K562 (cell line): ENCODE results near the gene MRPL40. TPM values are rescaled to one million over a fixed set of nuclear protein-coding genes. Genes with fewer than 3 reads are reported as not detected.
A peak's percentile ranks its signal among the peaks of the same experiment; 100 is the strongest.

Source experiments
- CBX3 ChIP-seq, 2 experiments: IDR thresholded peaks; 1 replicate in 1 of 2; 2 replicates in 1 of 2; pipeline ENCODE4 v1.6.1; 2012; ENCODE audit warnings: inconsistent platforms in 2 of 2, low read length in 2 of 2, borderline replicate concordance in 1 of 2, control low read depth in 1 of 2
- LARP7 ChIP-seq: fragments of 450-650 bp; IDR thresholded peaks from 2 replicates; pipeline ENCODE4 v1.6.1; 2016
- NR2C2 ChIP-seq, 2 experiments: fragments of 200-800 bp in 1 of 2; sonication (Bioruptor generic) in 1 of 2; sonication (generic) in 1 of 2; formaldehyde crosslinking in 1 of 2; IDR thresholded peaks; 2 replicates each; pipeline versions ENCODE4 v1.6.1 to v1.8.0; 2016 to 2022; ENCODE audit warnings: mild to moderate bottlenecking in 1 of 2, missing compliant biosample characterization in 1 of 2, missing genetic modification characterization in 1 of 2, missing genetic modification reagents in 1 of 2
- NR4A1 ChIP-seq, 2 experiments: fragments of 250-450 bp in 1 of 2; fragments of 450-650 bp in 1 of 2; sonication (Bioruptor Pico) in 1 of 2; IDR thresholded peaks; 2 replicates each; pipeline versions ENCODE4 v1.4.0 to v1.6.1; 2016 to 2020; ENCODE audit warnings: mild to moderate bottlenecking in 2 of 2, missing compliant biosample characterization in 1 of 2, missing genetic modification characterization in 1 of 2, moderate library complexity in 1 of 2
- RBM39 ChIP-seq: fragments of 200-400 bp; formaldehyde crosslinking; optimal IDR thresholded peaks from 2 replicates; pipeline ENCODE3; 2018; ENCODE audit warnings: low read depth, low read length
- SMARCA4 ChIP-seq: fragments of 450-650 bp; IDR thresholded peaks from 2 replicates; pipeline ENCODE4 v1.6.1; 2016
- SRSF7 ChIP-seq: fragments of 200-400 bp; formaldehyde crosslinking; optimal IDR thresholded peaks from 2 replicates; pipeline ENCODE3; 2017; ENCODE audit warnings: mild to moderate bottlenecking, low read depth, low read length
- TAF9B ChIP-seq: fragments of 450-650 bp; IDR thresholded peaks from 2 replicates; pipeline ENCODE4 v1.6.1; 2018; ENCODE audit warnings: mild to moderate bottlenecking; ENCODE audit not compliant: partially characterized antibody
- TEAD1 ChIP-seq, 2 experiments: fragments of 450-650 bp in 1 of 2; sonication (generic) in 1 of 2; formaldehyde crosslinking; IDR thresholded peaks; 2 replicates each; pipeline versions ENCODE4 v1.4.0 to v1.8.0; 2020 to 2022; ENCODE audit warnings: mild to moderate bottlenecking in 2 of 2, missing genetic modification reagents in 1 of 2
- ZEB2 ChIP-seq: fragments of 450-650 bp; IDR thresholded peaks from 2 replicates; pipeline ENCODE4 v1.6.1; 2016
- polyA plus RNA-seq, 8 experiments: library from polyadenylated mRNA; depleted of rRNA in 4 of 8; stranded (reverse) in 5 of 8; unstranded in 3 of 8; fragments of >200 nt; fragmentation: Nextera tagmentation in 2 of 8; fragmentation: Illumina TruSeq in 1 of 8; extraction: Ambion mirVana in 2 of 8; extraction: Trizol in 1 of 8; gene quantifications; 2 replicates each; pipeline versions ENCODE4 v1.2.1 to v1.2.3, GENCODE V29; 2011 to 2014; ENCODE audit warnings: inconsistent platforms in 1 of 8, missing spikeins in 1 of 8
- total RNA-seq, 7 experiments: library from RNA; depleted of rRNA in 6 of 7; stranded (reverse); fragments of >200 nt in 6 of 7; fragmentation: Illumina TruSeq in 2 of 7; extraction: Trizol in 2 of 7; gene quantifications; 2 replicates each; pipeline versions ENCODE4 v1.2.1 to v1.2.3, GENCODE V29; 2011 to 2021; ENCODE audit warnings: low replicate concordance in 1 of 7
- TF ChIP-seq, protein P1 (sequence below): fragments of 250-450 bp; sonication (Bioruptor Pico); IDR thresholded peaks from 2 replicates; pipeline ENCODE4 v1.5.0; 2022; ENCODE audit warnings: mild to moderate bottlenecking
- TF ChIP-seq, protein P2 (sequence below): sonication (generic); formaldehyde crosslinking; IDR thresholded peaks from 2 replicates; pipeline ENCODE4 v1.8.1; 2023; ENCODE audit warnings: mild to moderate bottlenecking, missing genetic modification reagents
- TF ChIP-seq, protein P3 (sequence below): IDR thresholded peaks from 2 replicates; pipeline ENCODE4 v1.6.1; 2016; ENCODE audit warnings: missing genetic modification characterization, missing compliant biosample characterization
- TF ChIP-seq, protein P4 (sequence below): fragments of 250-450 bp; sonication (Bioruptor Pico); IDR thresholded peaks from 2 replicates; pipeline ENCODE4 v1.4.0; 2020
- TF ChIP-seq, protein P5 (sequence below): fragments of 450-650 bp; formaldehyde crosslinking; IDR thresholded peaks from 2 replicates; pipeline ENCODE4 v1.4.0; 2022; ENCODE audit warnings: mild to moderate bottlenecking, moderate library complexity

Gene MRPL40
- total and polyA plus RNA-seq, 9 of the 15 experiments (the other 6 are each of a cell fraction or from before 2014, with no cell fraction given), result 132 to 652 (median 208) TPM

DNA sequence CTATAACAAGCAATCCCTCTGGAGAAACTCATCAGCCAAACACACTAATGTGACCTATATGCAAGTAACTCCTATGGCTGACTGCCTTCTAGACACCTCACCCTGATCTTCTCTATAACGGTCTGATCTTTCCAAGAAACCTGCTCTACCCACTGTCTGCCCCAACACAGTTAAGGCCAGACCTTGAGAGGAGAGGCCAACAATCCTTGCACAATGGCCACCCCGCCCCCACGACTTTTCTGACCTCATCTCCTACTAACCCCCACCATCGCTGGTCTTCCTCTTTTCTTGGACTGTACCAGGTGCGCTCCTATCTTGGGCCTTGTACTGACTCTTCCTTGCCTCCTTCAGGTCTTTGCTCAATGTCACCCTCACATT is 13.3 kb upstream of the MRPL40 start (continued):
- TF ChIP-seq, protein P1, sequence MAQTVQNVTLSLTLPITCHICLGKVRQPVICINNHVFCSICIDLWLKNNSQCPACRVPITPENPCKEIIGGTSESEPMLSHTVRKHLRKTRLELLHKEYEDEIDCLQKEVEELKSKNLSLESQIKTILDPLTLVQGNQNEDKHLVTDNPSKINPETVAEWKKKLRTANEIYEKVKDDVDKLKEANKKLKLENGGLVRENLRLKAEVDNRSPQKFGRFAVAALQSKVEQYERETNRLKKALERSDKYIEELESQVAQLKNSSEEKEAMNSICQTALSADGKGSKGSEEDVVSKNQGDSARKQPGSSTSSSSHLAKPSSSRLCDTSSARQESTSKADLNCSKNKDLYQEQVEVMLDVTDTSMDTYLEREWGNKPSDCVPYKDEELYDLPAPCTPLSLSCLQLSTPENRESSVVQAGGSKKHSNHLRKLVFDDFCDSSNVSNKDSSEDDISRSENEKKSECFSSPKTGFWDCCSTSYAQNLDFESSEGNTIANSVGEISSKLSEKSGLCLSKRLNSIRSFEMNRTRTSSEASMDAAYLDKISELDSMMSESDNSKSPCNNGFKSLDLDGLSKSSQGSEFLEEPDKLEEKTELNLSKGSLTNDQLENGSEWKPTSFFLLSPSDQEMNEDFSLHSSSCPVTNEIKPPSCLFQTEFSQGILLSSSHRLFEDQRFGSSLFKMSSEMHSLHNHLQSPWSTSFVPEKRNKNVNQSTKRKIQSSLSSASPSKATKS (CRISPR knock-in tag), result no peak
- TF ChIP-seq CBX3 (IDR thresholded peaks at IDR 0.05; ENCODE audit: borderline replicate concordance in 1 of 2, low read length in 2 of 2), result peak in 1 of 2 experiments; percentile 90; a peak in 2 of 3 replicates
- TF ChIP-seq NR4A1 (CRISPR knock-in tag; IDR thresholded peaks at IDR 0.05), result no peak
- no peak for TF ChIP-seq NR4A1 (tag; IDR thresholded peaks at IDR 0.05)
- TF ChIP-seq RBM39, result peak; percentile 69
- TF ChIP-seq LARP7, result no peak
- TF ChIP-seq, protein P2, sequence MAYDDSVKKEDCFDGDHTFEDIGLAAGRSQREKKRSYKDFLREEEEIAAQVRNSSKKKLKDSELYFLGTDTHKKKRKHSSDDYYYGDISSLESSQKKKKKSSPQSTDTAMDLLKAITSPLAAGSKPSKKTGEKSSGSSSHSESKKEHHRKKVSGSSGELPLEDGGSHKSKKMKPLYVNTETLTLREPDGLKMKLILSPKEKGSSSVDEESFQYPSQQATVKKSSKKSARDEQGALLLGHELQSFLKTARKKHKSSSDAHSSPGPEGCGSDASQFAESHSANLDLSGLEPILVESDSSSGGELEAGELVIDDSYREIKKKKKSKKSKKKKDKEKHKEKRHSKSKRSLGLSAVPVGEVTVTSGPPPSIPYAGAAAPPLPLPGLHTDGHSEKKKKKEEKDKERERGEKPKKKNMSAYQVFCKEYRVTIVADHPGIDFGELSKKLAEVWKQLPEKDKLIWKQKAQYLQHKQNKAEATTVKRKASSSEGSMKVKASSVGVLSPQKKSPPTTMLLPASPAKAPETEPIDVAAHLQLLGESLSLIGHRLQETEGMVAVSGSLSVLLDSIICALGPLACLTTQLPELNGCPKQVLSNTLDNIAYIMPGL (CRISPR knock-in tag), result no peak; the same call in 1 of the 2 replicates
- peak; percentile 75 for TF ChIP-seq NR2C2 (CRISPR knock-in tag; IDR thresholded peaks at IDR 0.05)
- TF ChIP-seq NR2C2 (tag; IDR thresholded peaks at IDR 0.05), result peak; percentile 62
- TF ChIP-seq, protein P3, sequence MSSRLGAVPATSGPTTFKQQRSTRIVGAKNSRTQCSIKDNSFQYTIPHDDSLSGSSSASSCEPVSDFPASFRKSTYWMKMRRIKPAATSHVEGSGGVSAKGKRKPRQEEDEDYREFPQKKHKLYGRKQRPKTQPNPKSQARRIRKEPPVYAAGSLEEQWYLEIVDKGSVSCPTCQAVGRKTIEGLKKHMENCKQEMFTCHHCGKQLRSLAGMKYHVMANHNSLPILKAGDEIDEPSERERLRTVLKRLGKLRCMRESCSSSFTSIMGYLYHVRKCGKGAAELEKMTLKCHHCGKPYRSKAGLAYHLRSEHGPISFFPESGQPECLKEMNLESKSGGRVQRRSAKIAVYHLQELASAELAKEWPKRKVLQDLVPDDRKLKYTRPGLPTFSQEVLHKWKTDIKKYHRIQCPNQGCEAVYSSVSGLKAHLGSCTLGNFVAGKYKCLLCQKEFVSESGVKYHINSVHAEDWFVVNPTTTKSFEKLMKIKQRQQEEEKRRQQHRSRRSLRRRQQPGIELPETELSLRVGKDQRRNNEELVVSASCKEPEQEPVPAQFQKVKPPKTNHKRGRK, result no peak
- peak; percentile 97 for TF ChIP-seq SMARCA4
- no peak for TF ChIP-seq SRSF7
- TF ChIP-seq, protein P4, sequence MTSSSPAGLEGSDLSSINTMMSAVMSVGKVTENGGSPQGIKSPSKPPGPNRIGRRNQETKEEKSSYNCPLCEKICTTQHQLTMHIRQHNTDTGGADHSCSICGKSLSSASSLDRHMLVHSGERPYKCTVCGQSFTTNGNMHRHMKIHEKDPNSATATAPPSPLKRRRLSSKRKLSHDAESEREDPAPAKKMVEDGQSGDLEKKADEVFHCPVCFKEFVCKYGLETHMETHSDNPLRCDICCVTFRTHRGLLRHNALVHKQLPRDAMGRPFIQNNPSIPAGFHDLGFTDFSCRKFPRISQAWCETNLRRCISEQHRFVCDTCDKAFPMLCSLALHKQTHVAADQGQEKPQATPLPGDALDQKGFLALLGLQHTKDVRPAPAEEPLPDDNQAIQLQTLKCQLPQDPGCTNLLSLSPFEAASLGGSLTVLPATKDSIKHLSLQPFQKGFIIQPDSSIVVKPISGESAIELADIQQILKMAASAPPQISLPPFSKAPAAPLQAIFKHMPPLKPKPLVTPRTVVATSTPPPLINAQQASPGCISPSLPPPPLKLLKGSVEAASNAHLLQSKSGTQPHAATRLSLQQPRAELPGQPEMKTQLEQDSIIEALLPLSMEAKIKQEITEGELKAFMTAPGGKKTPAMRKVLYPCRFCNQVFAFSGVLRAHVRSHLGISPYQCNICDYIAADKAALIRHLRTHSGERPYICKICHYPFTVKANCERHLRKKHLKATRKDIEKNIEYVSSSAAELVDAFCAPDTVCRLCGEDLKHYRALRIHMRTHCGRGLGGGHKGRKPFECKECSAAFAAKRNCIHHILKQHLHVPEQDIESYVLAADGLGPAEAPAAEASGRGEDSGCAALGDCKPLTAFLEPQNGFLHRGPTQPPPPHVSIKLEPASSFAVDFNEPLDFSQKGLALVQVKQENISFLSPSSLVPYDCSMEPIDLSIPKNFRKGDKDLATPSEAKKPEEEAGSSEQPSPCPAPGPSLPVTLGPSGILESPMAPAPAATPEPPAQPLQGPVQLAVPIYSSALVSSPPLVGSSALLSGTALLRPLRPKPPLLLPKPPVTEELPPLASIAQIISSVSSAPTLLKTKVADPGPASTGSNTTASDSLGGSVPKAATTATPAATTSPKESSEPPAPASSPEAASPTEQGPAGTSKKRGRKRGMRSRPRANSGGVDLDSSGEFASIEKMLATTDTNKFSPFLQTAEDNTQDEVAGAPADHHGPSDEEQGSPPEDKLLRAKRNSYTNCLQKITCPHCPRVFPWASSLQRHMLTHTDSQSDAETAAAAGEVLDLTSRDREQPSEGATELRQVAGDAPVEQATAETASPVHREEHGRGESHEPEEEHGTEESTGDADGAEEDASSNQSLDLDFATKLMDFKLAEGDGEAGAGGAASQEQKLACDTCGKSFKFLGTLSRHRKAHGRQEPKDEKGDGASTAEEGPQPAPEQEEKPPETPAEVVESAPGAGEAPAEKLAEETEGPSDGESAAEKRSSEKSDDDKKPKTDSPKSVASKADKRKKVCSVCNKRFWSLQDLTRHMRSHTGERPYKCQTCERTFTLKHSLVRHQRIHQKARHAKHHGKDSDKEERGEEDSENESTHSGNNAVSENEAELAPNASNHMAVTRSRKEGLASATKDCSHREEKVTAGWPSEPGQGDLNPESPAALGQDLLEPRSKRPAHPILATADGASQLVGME, result 0 out of 2 replicates have a peak, but pooled peaks have one; percentile 47
- TF ChIP-seq ZEB2, result peak; percentile 99
- no peak for TF ChIP-seq TAF9B
- TF ChIP-seq, protein P5, sequence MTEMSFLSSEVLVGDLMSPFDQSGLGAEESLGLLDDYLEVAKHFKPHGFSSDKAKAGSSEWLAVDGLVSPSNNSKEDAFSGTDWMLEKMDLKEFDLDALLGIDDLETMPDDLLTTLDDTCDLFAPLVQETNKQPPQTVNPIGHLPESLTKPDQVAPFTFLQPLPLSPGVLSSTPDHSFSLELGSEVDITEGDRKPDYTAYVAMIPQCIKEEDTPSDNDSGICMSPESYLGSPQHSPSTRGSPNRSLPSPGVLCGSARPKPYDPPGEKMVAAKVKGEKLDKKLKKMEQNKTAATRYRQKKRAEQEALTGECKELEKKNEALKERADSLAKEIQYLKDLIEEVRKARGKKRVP (CRISPR knock-in tag), result no peak; the same call in 1 of the 2 replicates
- TF ChIP-seq TEAD1 (CRISPR knock-in tag; IDR thresholded peaks at IDR 0.05), result no peak
